ENCODE results near the gene TCF4.

The TCF4 gene

GRCh38 chr18:55466789-55467188, 121.2 kb downstream of the TCF4 start:
- no peak for DNase-seq

GRCh38 chr18:55465313-55465712, 122.7 kb downstream of the TCF4 start:
- no peak for DNase-seq

GRCh38 chr18:55464581-55464980, 123.4 kb downstream of the TCF4 start:
- DNase-seq, result no peak

- no peak for DNase-seq
Observed at GRCh38 chr18:55462652-55463051, 125.3 kb downstream of the TCF4 start.

- DNase-seq, result no peak
Observed at GRCh38 chr18:55461848-55462247, 126.1 kb downstream of the TCF4 start.

- no peak for DNase-seq
Observed at GRCh38 chr18:55458456-55459203, 129.4 kb downstream of the TCF4 start.

- DNase-seq, result no peak
Observed at GRCh38 chr18:55457028-55457427, 131.0 kb downstream of the TCF4 start.

- no peak for DNase-seq
Observed at GRCh38 chr18:55455938-55456337, 132.1 kb downstream of the TCF4 start.

- DNase-seq, result no peak
Observed at GRCh38 chr18:55453186-55453585, 134.8 kb downstream of the TCF4 start.

- no peak for DNase-seq
Observed at GRCh38 chr18:55452123-55452611, 135.8 kb downstream of the TCF4 start.

GRCh38 chr18:55449412-55450140, 138.4 kb downstream of the TCF4 start:
- no peak for DNase-seq

GRCh38 chr18:55448420-55448819, 139.6 kb downstream of the TCF4 start:
- DNase-seq, result no peak

GRCh38 chr18:55447672-55448018, 140.3 kb downstream of the TCF4 start:
- no peak for DNase-seq

- no peak for DNase-seq
Observed at GRCh38 chr18:55446996-55447671, 140.9 kb downstream of the TCF4 start.

GRCh38 chr18:55444536-55444935, 143.5 kb downstream of the TCF4 start:
- DNase-seq, result no peak

- DNase-seq, result no peak
Observed at GRCh38 chr18:55443776-55444175, 144.2 kb downstream of the TCF4 start.

- no peak for DNase-seq
Observed at GRCh38 chr18:55442561-55442960, 145.4 kb downstream of the TCF4 start.

GRCh38 chr18:55440988-55441387, 147.0 kb downstream of the TCF4 start:
- DNase-seq, result no peak

GRCh38 chr18:55439056-55439455, 148.9 kb downstream of the TCF4 start:
- DNase-seq, result no peak

GRCh38 chr18:55435592-55435991, 152.4 kb downstream of the TCF4 start:
- DNase-seq, result no peak

- DNase-seq, result no peak
Observed at GRCh38 chr18:55433648-55434047, 154.3 kb downstream of the TCF4 start.

- DNase-seq, result no peak
Observed at GRCh38 chr18:55433140-55433539, 154.9 kb downstream of the TCF4 start.

- DNase-seq, result no peak
Observed at GRCh38 chr18:55432307-55433040, 155.5 kb downstream of the TCF4 start.

Measured in activated gamma-delta T cell treated with Interleukin-2 at 50 U/mL for 16 hours (primary cell).